Activated naive CD8-positive, alpha-beta T cell treated with anti-CD3 and anti-CD28 coated beads, Interleukin-2, amount 50 U/mL, for 24 hours (primary cell): ENCODE results near the gene COQ5.

Experiments
- ATAC-seq: fragments of 150-1000 bp; cut with Tn5 transposase; one replicate; pipeline ENCODE4 v1.10.0; 2021
- DNase-seq: peaks from one replicate; pipeline ENCODE4 v3.0.0; 2021
- H3K27ac Mint-ChIP-seq: one replicate; pipeline ENCODE4 v1.8.0; 2021; ENCODE audit warnings: mild to moderate bottlenecking, mixed read lengths
- H3K27me3 Mint-ChIP-seq: one replicate; pipeline ENCODE4 v1.8.0; 2021; ENCODE audit warnings: mixed read lengths
- H3K36me3 Mint-ChIP-seq: one replicate; pipeline ENCODE4 v1.8.0; 2021; ENCODE audit warnings: low read depth, mixed read lengths
- H3K4me1 Mint-ChIP-seq: one replicate; pipeline ENCODE4 v1.8.0; 2021; ENCODE audit warnings: mixed read lengths
- H3K4me3 Mint-ChIP-seq: one replicate; pipeline ENCODE4 v1.8.0; 2021; ENCODE audit warnings: mild to moderate bottlenecking, moderate library complexity, mixed read lengths
- H3K9me3 Mint-ChIP-seq: one replicate; pipeline ENCODE4 v1.8.0; 2021; ENCODE audit warnings: mixed read lengths

The COQ5 gene

DNA sequence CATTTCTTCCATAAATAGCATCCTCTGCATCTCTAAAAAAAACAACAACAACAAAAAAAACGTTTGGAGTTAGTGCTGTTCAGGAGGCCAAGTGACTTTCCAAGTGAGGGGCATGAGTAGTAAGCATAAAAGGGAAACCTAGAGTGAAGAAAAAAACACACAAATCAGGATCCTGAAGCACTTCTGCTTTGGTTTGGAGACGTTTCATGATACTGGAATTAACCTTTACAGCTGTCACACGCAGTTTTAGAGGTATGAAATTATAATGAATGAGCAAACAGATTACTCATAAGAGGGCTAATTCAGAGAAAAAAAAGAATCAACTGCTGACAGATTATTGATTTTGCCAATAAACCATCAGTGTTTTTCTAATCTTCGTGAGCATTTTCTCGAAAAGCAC, 63.2 kb downstream of the COQ5 start:
- no peak for DNase-seq
- no peaks in the 10 kb centered on the region for H3K27me3 Mint-ChIP-seq
- H3K27ac Mint-ChIP-seq = peak overlapping the region; percentile 25
- no peaks in the 10 kb centered on the region for H3K9me3 Mint-ChIP-seq
- H3K4me3 Mint-ChIP-seq = no peak overlapping the region
- H3K36me3 Mint-ChIP-seq = peaks cover 56% of the 10 kb centered on the region
- ATAC-seq = no peak
- H3K4me1 Mint-ChIP-seq = peaks cover 38% of the 10 kb centered on the region

DNA sequence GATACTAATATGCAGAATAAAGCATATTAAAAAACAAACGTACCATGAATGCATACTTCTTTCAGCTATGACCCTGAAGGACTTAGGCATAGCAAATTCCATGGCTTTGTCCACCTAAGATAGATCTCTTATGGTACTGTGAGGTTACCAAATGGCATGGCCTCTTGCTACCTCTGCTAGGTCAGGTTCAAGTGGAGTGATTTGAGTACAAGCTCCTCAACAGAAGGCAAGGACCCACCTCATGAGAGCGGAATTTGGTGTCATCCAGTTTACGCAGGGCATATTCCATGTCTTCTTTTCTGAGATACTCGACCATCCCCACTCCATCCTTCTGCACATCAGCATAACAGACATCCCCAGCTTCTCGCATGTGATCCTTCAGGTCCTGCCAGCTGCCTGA, 65.2 kb downstream of the COQ5 start:
- no peak for ATAC-seq
- Mint-ChIP-seq H3K27me3 (no peaks in the 10 kb centered on the region), H3K4me3 (no peak overlapping the region), H3K4me1 (peaks cover 30% of the 10 kb centered on the region), H3K27ac (no peak overlapping the region), H3K36me3 (peaks cover 72% of the 10 kb centered on the region), H3K9me3 (no peaks in the 10 kb centered on the region)
- no peak for DNase-seq

DNA sequence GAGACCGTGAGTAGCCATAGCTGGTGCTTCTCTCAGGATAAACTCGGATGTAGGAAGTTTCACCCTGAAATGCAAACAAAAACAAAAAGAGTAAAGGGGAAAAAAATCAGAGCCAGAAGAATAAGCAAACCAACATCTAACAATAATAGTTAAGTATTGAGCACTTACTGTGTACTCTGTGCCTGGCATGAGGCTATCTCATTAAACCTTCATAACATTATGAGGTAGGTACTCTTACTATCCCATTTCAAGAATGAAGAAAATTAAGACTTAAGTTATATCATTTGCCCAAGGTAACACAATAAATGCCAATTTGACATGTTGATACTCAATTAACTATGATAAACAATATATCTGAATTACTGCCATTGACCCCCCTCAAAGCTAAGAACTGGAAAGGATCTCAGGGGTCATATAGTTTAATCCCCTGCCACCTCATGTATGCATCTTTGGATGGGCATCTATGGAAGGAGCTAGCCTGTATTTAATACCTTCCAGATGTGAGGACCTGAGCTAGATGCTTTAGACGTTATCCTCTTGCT, 66.8 kb downstream of the COQ5 start:
- DNase-seq (no peak), ATAC-seq (no peak)
- H3K27ac Mint-ChIP-seq = peak overlapping the region; percentile 21
- peaks cover 67% of the 10 kb centered on the region for H3K36me3 Mint-ChIP-seq
- no peaks in the 10 kb centered on the region for H3K27me3 Mint-ChIP-seq
- no peak overlapping the region for H3K4me3 Mint-ChIP-seq
- no peaks in the 10 kb centered on the region for H3K9me3 Mint-ChIP-seq
- H3K4me1 Mint-ChIP-seq = peaks cover 19% of the 10 kb centered on the region

DNA sequence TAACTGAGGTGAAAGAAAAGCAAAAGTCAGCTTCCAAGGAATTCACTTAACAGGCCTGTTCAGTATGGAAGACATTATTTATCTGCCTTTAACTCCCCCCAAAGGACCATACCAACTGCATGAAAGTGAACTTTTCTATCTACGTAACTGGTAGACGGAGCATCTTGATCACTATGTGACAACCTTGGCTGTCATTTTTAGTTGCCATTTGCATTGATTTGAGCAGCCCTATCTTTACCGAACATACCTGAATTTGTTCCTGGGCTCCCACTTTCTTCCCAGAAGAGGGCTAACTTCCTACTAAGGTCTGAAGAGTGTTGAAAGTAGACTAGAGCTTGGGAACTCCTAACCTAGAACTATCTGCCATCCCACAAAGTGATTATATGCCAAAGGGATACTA, 68.8 kb downstream of the COQ5 start:
- no peaks in the 10 kb centered on the region for H3K27me3 Mint-ChIP-seq
- H3K4me3 Mint-ChIP-seq = no peak overlapping the region
- peaks cover under 1% of the 10 kb centered on the region for H3K4me1 Mint-ChIP-seq
- no peaks in the 10 kb centered on the region for H3K9me3 Mint-ChIP-seq
- DNase-seq (no peak), ATAC-seq (no peak)
- H3K27ac Mint-ChIP-seq = peak overlapping the region; percentile 64
- peaks cover 66% of the 10 kb centered on the region for H3K36me3 Mint-ChIP-seq

DNA sequence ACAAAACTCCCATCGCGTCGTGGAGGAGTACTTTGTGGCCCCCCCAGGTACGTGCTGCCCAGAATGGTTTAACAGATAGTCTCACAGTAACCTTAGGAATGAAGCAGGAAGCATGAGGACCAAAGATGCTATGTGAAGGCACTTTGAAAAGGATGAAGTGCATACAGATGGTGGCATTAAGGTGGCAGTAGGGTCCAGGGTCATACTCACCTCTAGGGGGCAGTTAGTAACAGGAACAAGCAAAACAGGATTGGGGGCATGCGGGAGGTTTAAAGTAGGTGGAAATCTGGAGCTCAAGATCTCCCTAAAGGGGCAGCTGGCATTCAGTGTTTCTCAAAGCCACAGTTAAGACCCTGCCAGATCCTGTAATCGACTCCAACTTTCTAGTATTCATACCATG, 71.8 kb downstream of the COQ5 start:
- ATAC-seq (no peak), DNase-seq (no peak)
- no peaks in the 10 kb centered on the region for H3K4me1 Mint-ChIP-seq
- no peaks in the 10 kb centered on the region for H3K9me3 Mint-ChIP-seq
- peak overlapping the region; percentile 13 for H3K27ac Mint-ChIP-seq
- peaks cover 51% of the 10 kb centered on the region for H3K36me3 Mint-ChIP-seq
- H3K27me3 Mint-ChIP-seq = no peaks in the 10 kb centered on the region
- no peak overlapping the region for H3K4me3 Mint-ChIP-seq

DNA sequence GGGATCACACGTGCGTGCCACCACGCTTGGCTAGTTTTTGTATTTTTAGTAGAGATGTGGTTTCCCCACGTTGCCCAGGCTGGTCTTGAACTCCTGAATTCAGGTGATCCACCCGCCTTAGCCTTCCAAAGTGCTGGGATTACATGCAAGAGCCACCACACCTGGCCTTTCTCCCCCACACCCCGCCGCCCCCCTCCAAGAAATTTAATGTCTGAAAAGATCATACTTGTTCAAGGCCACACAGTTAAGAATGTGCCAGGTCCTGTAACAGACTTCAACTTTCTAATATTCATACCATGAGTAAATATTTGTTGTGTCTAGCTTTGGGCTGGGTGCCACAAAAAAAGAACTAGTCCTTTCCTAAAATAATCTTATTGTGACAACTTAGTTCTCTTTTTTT, 73.7 kb downstream of the COQ5 start:
- Mint-ChIP-seq H3K36me3 (peaks cover 43% of the 10 kb centered on the region), H3K27ac (no peak overlapping the region), H3K4me1 (peaks cover 5% of the 10 kb centered on the region), H3K4me3 (no peak overlapping the region), H3K9me3 (no peaks in the 10 kb centered on the region), H3K27me3 (no peaks in the 10 kb centered on the region)
- DNase-seq (no peak), ATAC-seq (no peak)

DNA sequence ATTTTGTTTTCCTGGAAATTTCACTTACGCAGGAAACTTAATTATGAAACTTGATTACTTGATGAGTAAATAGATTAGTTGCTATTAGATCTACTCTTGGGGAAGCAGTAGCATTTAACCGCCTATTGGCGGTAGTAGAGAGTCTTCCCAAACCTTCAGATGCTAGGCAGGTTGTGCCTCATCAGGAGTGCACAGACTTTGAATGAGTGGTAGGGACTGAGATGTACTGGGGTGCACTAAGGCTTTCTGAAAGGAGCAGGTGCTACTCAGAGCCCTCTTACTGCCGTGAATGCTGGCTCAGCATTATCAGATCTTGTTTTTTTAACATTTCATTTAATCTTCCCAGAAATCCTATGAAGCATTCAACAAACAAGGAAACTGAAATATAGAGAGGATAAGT, 75.0 kb downstream of the COQ5 start:
- Mint-ChIP-seq H3K27ac (no peak overlapping the region), H3K9me3 (no peaks in the 10 kb centered on the region), H3K4me1 (peaks cover 10% of the 10 kb centered on the region), H3K4me3 (no peak overlapping the region), H3K36me3 (peaks cover 40% of the 10 kb centered on the region), H3K27me3 (no peaks in the 10 kb centered on the region)
- DNase-seq (no peak), ATAC-seq (peak; percentile 81)
